OCI-LY1 (cell line): Measurements from ENCODE around the gene TMEM196.

Source experiments
- H2AFZ ChIP-seq: fragments of 200-600 bp; sonication (generic), shearing (Covaris generic); 2 replicates; pipeline ENCODE4 v1.6.0; 2014; ENCODE audit warnings: antibody characterized with exemption, mild to moderate bottlenecking, low read length
- H3F3A ChIP-seq: fragments of 200-600 bp; sonication (generic), shearing (Covaris generic); 2 replicates; pipeline ENCODE4 v1.6.0; 2014; ENCODE audit warnings: mild to moderate bottlenecking, antibody characterized with exemption, low read length, moderate library complexity; ENCODE audit not compliant: insufficient read depth
- H3K27ac ChIP-seq: fragments of 200-600 bp; sonication (generic); 2 replicates; pipeline ENCODE4 v1.5.1; 2014; ENCODE audit warnings: low read length, mixed run types, mild to moderate bottlenecking, low read depth; ENCODE audit not compliant: poor library complexity, severe bottlenecking
- H3K27me3 ChIP-seq: fragments of 200-600 bp; sonication (generic); 2 replicates; pipeline ENCODE4 v1.6.0; 2014; ENCODE audit warnings: antibody characterized with exemption, mild to moderate bottlenecking, low read length, moderate library complexity; ENCODE audit not compliant: insufficient read depth
- H3K36me3 ChIP-seq: fragments of 200-600 bp; sonication (generic); 2 replicates; pipeline ENCODE4 v1.6.1; 2014; ENCODE audit warnings: mild to moderate bottlenecking, antibody characterized with exemption, low read length, moderate library complexity, mixed read lengths; ENCODE audit not compliant: insufficient read depth
- H3K4me1 ChIP-seq: fragments of 200-600 bp; sonication (generic); 2 replicates; pipeline ENCODE4 v1.5.1; 2014; ENCODE audit warnings: mild to moderate bottlenecking, low read length, moderate library complexity; ENCODE audit not compliant: insufficient read depth, severe bottlenecking
- H3K4me2 ChIP-seq: fragments of 200-600 bp; sonication (generic), shearing (Covaris generic); 2 replicates; pipeline ENCODE4 v1.6.1; 2014; ENCODE audit warnings: low read length
- H3K4me3 ChIP-seq: fragments of 200-600 bp; sonication (generic); 2 replicates; pipeline ENCODE4 v1.5.1; 2014; ENCODE audit warnings: low read length, low read depth, mild to moderate bottlenecking, mixed read lengths; ENCODE audit not compliant: poor library complexity, severe bottlenecking
- H3K79me2 ChIP-seq: fragments of 200-600 bp; shearing (Covaris generic); 2 replicates; pipeline ENCODE4 v1.6.1; 2016; ENCODE audit warnings: mixed run types, low read length, mixed read lengths; ENCODE audit not compliant: insufficient read depth
- H3K9ac ChIP-seq: fragments of 200-600 bp; sonication (generic), shearing (Covaris generic); 2 replicates; pipeline ENCODE4 v1.6.1; 2014; ENCODE audit warnings: mild to moderate bottlenecking, low read length, mixed read lengths
- H3K9me2 ChIP-seq: fragments of 200-600 bp; sonication (generic), shearing (Covaris generic); 2 replicates; pipeline ENCODE4 v1.6.1; 2014; ENCODE audit warnings: low read depth, mild to moderate bottlenecking, low read length, mixed read lengths
- H3K9me3 ChIP-seq: fragments of 200-600 bp; shearing (Covaris generic); 2 replicates; pipeline ENCODE4 v1.6.1; 2014; ENCODE audit warnings: low read length, mixed read lengths
- H4K20me1 ChIP-seq: fragments of 200-600 bp; sonication (generic), shearing (Covaris generic); 2 replicates; pipeline ENCODE4 v1.6.0; 2016; ENCODE audit warnings: mild to moderate bottlenecking, low read length; ENCODE audit not compliant: insufficient read depth
- EZH2 ChIP-seq: fragments of 200-600 bp; sonication (generic), shearing (Covaris generic); IDR thresholded peaks from 2 replicates; pipeline ENCODE4 v1.8.0; 2017; ENCODE audit warnings: borderline replicate concordance, mixed run types, mild to moderate bottlenecking, antibody characterized with exemption, low read length, moderate library complexity, mixed read lengths
- TF ChIP-seq, protein P1 (sequence below): fragments of 200-600 bp; sonication (generic), shearing (Covaris generic); IDR thresholded peaks from 2 replicates; pipeline ENCODE4 v1.5.1; 2017; ENCODE audit warnings: mild to moderate bottlenecking, antibody characterized with exemption, low read length, moderate library complexity, mixed read lengths

The TMEM196 gene

DNA sequence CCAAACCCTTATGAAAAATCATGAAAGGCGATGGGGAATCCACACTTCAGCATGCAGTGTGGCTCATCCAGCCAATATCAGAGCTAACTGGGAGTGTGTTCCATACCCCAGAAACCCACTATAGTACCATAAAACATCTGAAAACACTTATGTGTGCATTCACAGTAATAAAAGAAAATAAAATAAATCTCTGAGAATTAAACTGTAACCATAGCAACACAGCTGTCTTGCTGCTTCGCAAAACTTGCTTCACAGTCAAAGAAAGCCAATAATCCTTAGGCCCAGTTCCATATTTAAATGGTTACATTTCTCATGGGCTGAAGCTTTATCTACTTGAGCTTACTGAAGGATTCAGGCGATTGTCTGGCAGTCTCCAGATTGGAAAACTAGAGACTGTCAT is 44.7 kb downstream of the TMEM196 start:
- H3K9me3 ChIP-seq, result no peaks in the 10 kb centered on the region
- H3K9ac ChIP-seq, result no peak overlapping the region
- no peaks in the 10 kb centered on the region for H3K27me3 ChIP-seq
- H3K4me2 ChIP-seq, result no peak overlapping the region
- H3K79me2 ChIP-seq, result no peaks in the 10 kb centered on the region
- no peak for TF ChIP-seq EZH2
- TF ChIP-seq, protein P1, sequence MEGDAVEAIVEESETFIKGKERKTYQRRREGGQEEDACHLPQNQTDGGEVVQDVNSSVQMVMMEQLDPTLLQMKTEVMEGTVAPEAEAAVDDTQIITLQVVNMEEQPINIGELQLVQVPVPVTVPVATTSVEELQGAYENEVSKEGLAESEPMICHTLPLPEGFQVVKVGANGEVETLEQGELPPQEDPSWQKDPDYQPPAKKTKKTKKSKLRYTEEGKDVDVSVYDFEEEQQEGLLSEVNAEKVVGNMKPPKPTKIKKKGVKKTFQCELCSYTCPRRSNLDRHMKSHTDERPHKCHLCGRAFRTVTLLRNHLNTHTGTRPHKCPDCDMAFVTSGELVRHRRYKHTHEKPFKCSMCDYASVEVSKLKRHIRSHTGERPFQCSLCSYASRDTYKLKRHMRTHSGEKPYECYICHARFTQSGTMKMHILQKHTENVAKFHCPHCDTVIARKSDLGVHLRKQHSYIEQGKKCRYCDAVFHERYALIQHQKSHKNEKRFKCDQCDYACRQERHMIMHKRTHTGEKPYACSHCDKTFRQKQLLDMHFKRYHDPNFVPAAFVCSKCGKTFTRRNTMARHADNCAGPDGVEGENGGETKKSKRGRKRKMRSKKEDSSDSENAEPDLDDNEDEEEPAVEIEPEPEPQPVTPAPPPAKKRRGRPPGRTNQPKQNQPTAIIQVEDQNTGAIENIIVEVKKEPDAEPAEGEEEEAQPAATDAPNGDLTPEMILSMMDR, result no peak
- H3K4me3 ChIP-seq, result no peak overlapping the region
- H3F3A ChIP-seq, result no peaks in the 10 kb centered on the region
- H4K20me1 ChIP-seq, result no peaks in the 10 kb centered on the region
- H3K27ac ChIP-seq, result no peak overlapping the region
- no peaks in the 10 kb centered on the region for H3K36me3 ChIP-seq
- no peaks in the 10 kb centered on the region for H3K9me2 ChIP-seq
- H3K4me1 ChIP-seq, result no peaks in the 10 kb centered on the region
- no peak overlapping the region for H2AFZ ChIP-seq

GRCh38 chr7:19725770-19726169 is 47.6 kb downstream of the TMEM196 start:
- Histone ChIP-seq H3K27ac (no peak overlapping the region), H3K27me3 (no peaks in the 10 kb centered on the region), H2AFZ (no peak overlapping the region), H3K79me2 (no peaks in the 10 kb centered on the region), H4K20me1 (no peaks in the 10 kb centered on the region), H3K4me1 (no peaks in the 10 kb centered on the region), H3K9me3 (no peaks in the 10 kb centered on the region), H3K9ac (no peak overlapping the region), H3K4me3 (no peak overlapping the region), H3K4me2 (no peak overlapping the region), H3K36me3 (no peaks in the 10 kb centered on the region), H3K9me2 (no peaks in the 10 kb centered on the region), H3F3A (no peaks in the 10 kb centered on the region)
- no peak for TF ChIP-seq EZH2
- TF ChIP-seq, protein P1, result no peak

DNA sequence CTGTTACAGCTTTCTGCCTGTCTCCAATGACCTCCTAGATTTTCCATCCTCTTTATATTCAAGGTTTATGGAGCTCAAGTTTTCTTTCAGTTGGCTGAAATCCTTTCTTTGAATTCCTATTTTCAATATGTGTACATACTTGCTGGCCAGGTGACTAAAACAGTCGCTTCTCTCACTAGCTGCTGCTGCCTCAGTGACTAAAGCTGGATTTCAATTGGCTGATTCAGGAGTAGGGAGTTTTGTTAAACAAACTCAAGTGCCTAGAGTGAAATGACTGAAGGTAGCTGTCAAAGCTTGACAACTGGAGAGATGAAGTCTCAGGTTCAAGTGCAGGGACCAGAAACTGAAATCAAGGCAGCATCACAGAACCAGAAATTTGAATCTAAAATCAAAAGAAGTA is 57.9 kb downstream of the TMEM196 start:
- Histone ChIP-seq H3K9me2 (no peaks in the 10 kb centered on the region), H3K27ac (no peak overlapping the region), H3K79me2 (no peaks in the 10 kb centered on the region), H3F3A (no peaks in the 10 kb centered on the region), H3K9me3 (no peaks in the 10 kb centered on the region), H3K4me2 (no peak overlapping the region), H3K27me3 (no peaks in the 10 kb centered on the region), H3K4me3 (no peak overlapping the region), H4K20me1 (no peaks in the 10 kb centered on the region), H3K4me1 (no peaks in the 10 kb centered on the region), H2AFZ (no peak overlapping the region), H3K9ac (no peak overlapping the region), H3K36me3 (no peaks in the 10 kb centered on the region)
- TF ChIP-seq EZH2, result no peak
- TF ChIP-seq, protein P1, result no peak
